Naive thymus-derived CD4-positive, alpha-beta T cell (primary cell): ENCODE results near the gene WSCD2. TPM values are rescaled to one million over a fixed set of nuclear protein-coding genes. Genes with fewer than 3 reads are reported as not detected.

Experiments used
- ATAC-seq: fragments of 150-1000 bp; cut with Tn5 transposase; 2 replicates; pipeline ENCODE4 v1.10.0; 2021; ENCODE audit warnings: mild to moderate bottlenecking, moderate library complexity
- CTCF ChIA-PET: fragments of 350-600 bp; sonication (Branson Sonifier 250); formaldehyde crosslinking; loops from one replicate; lab custom pipeline; 2021; ENCODE audit warnings: antibody characterized with exemption; lab: Charles Lee
- POLR2A ChIA-PET: fragments of 350-600 bp; sonication (Branson Sonifier 250); formaldehyde crosslinking; loops from one replicate; lab custom pipeline; 2021; ENCODE audit warnings: antibody characterized with exemption, inconsistent platforms; lab: Charles Lee
- DNase-seq, 9 donors: peaks; one replicate each; pipeline versions ENCODE4 v3.0.0 to v3.0.0-alpha.2; 2020 to 2022; ENCODE audit warnings: mixed read lengths in 1 of 9
- H3K27ac ChIP-seq: one replicate; pipeline ENCODE4 v1.7.0; 2013; ENCODE audit warnings: mild to moderate bottlenecking, low read depth, low read length, moderate library complexity
- H3K27me3 ChIP-seq, 2 donors: one replicate each; pipeline ENCODE4 v1.7.0; 2013; ENCODE audit warnings: low read length in 2 of 2, mild to moderate bottlenecking in 2 of 2, moderate library complexity in 2 of 2; ENCODE audit not compliant: control insufficient read depth in 2 of 2, insufficient read depth in 2 of 2
- H3K36me3 ChIP-seq, 3 experiments: 1 replicate in 2 of 3; 2 replicates in 1 of 3; pipeline ENCODE4 v1.7.0; 2013; ENCODE audit warnings: low read length in 3 of 3, mild to moderate bottlenecking in 3 of 3, moderate library complexity in 1 of 3; ENCODE audit not compliant: insufficient read depth in 3 of 3, control insufficient read depth in 2 of 3
- H3K4me1 ChIP-seq, 2 donors: one replicate each; pipeline ENCODE4 v1.7.0; 2013; ENCODE audit warnings: low read length in 2 of 2, mild to moderate bottlenecking in 2 of 2, moderate library complexity in 1 of 2; ENCODE audit not compliant: control insufficient read depth in 2 of 2, insufficient read depth in 2 of 2
- H3K4me3 ChIP-seq: 2 replicates; pipeline ENCODE4 v1.7.0; 2013; ENCODE audit warnings: mild to moderate bottlenecking, low read length
- H3K9me3 ChIP-seq, 3 experiments: 1 replicate in 2 of 3; 2 replicates in 1 of 3; pipeline ENCODE4 v1.7.0; 2013; ENCODE audit warnings: low read length in 3 of 3; ENCODE audit not compliant: control insufficient read depth in 2 of 3
- H3K27ac Mint-ChIP-seq, 9 donors: one replicate each; pipeline ENCODE4 v1.8.0; 2020 to 2022; ENCODE audit warnings: mixed read lengths in 9 of 9, mild to moderate bottlenecking in 8 of 9, moderate library complexity in 5 of 9, inconsistent platforms in 2 of 9
- H3K27me3 Mint-ChIP-seq, 5 donors: one replicate each; pipeline ENCODE4 v1.8.0; 2021 to 2022; ENCODE audit warnings: mixed read lengths in 5 of 5, mild to moderate bottlenecking in 1 of 5
- H3K36me3 Mint-ChIP-seq, 5 donors: one replicate each; pipeline ENCODE4 v1.8.0; 2020 to 2022; ENCODE audit warnings: mixed read lengths in 5 of 5, mild to moderate bottlenecking in 3 of 5, inconsistent platforms in 1 of 5
- H3K4me1 Mint-ChIP-seq, 7 donors: one replicate each; pipeline ENCODE4 v1.8.0; 2020 to 2022; ENCODE audit warnings: mixed read lengths in 7 of 7, mild to moderate bottlenecking in 3 of 7, inconsistent platforms in 1 of 7
- H3K4me3 Mint-ChIP-seq, 10 donors: one replicate each; pipeline ENCODE4 v1.8.0; 2020 to 2022; ENCODE audit warnings: mild to moderate bottlenecking in 10 of 10, mixed read lengths in 10 of 10, moderate library complexity in 6 of 10, inconsistent platforms in 2 of 10
- H3K9me3 Mint-ChIP-seq, 11 donors: one replicate each; pipeline ENCODE4 v1.8.0; 2020 to 2022; ENCODE audit warnings: mixed read lengths in 11 of 11, mild to moderate bottlenecking in 4 of 11, inconsistent platforms in 1 of 11, moderate library complexity in 1 of 11
- intact Hi-C, 2 donors: fragments of 100-400 bp; cut with micrococcal nuclease; formaldehyde crosslinking; loops; one replicate each; pipeline ENCODE4 v1.15.1; 2023
- polyA plus RNA-seq, 2 donors: library from polyadenylated mRNA; unstranded; fragments of 300-500 nt; fragmentation: Illumina TruSeq; gene quantifications; one replicate each; pipeline ENCODE4 v1.2.3, GENCODE V29; 2021
- total RNA-seq, 6 experiments: library from RNA in 5 of 6; stranded (reverse) in 5 of 6; gene quantifications; 1 replicate in 5 of 6; 2 replicates in 1 of 6; pipeline ENCODE4 v1.2.3 and lab custom pipeline; 2021 to 2026

Gene WSCD2
- total and polyA plus RNA-seq, 7 experiments from 2014 or later: not detected

DNA sequence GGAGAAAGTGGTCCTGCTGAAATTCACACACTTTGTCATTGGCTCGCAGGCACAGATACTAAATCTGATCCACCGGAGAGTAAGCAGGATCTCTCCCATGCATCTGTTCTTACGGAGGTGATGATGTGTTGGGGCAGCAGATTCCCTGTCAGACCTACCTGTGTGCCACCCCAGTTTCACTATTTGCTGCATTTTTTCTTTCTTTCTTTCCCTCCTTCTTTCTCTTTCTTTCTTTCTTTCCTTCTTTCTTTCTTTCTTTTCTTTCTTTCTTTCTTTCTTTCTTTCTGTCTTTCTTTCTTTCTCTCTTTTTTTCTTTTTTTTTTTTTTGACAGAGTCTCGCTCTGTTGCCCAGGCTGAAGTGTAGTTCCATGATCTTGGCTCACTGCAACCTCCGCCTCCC is 37.4 kb downstream of the WSCD2 start:
- H3K4me3 ChIP-seq: no peak overlapping the region
- Mint-ChIP-seq H3K36me3 (no peaks in the 10 kb centered on the region), H3K27me3 (peaks cover 3 to 44% (median 21%) of the 10 kb centered on the region in 5 donors), H3K4me1 (peaks cover 0 to 1% (median 0%) of the 10 kb centered on the region in 7 donors), H3K4me3 (no peak overlapping the region), H3K9me3 (no peaks in the 10 kb centered on the region), H3K27ac (no peak overlapping the region)
- DNase-seq (no peak), ATAC-seq (no peak)
- no peaks in the 10 kb centered on the region for H3K36me3 ChIP-seq
- ChIA-PET CTCF (no interaction called here), POLR2A (no interaction called here)
- no peaks in the 10 kb centered on the region for H3K27me3 ChIP-seq
- no peaks in the 10 kb centered on the region for H3K9me3 ChIP-seq
- no peaks in the 10 kb centered on the region for H3K4me1 ChIP-seq
- intact Hi-C loops: no loop called here
- no peak overlapping the region for H3K27ac ChIP-seq

DNA sequence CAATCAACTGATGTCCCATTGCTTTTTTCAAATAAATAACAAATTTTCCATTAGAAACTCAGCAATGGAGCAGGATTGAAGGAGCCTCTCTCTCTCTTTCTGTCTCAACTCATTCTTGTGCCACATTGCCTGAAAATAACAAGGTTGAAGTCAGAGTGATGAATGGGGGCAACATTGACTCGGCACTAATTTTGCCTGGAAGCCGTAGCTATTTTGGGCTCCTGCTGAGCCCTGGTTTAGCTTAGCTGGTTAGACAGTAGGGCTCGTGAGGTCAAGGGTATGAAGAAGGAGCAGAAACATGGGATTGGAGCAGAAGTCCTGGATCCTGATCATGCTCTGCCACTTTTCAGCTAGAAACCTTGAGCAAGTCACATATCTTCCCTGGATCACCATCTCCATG is 38.9 kb downstream of the WSCD2 start:
- no peak overlapping the region for H3K27ac ChIP-seq
- H3K36me3 Mint-ChIP-seq: no peaks in the 10 kb centered on the region
- H3K27me3 Mint-ChIP-seq: peaks cover 5 to 49% (median 26%) of the 10 kb centered on the region in 5 donors
- H3K4me3 ChIP-seq: no peak overlapping the region
- no peaks in the 10 kb centered on the region for H3K36me3 ChIP-seq
- CTCF ChIA-PET: no interaction called here
- intact Hi-C loops: no loop called here
- no peaks in the 10 kb centered on the region for H3K4me1 ChIP-seq
- POLR2A ChIA-PET: no interaction called here
- peaks cover 0 to 1% (median 0%) of the 10 kb centered on the region in 7 donors for H3K4me1 Mint-ChIP-seq
- no peak overlapping the region for H3K27ac Mint-ChIP-seq
- H3K9me3 ChIP-seq: no peaks in the 10 kb centered on the region
- DNase-seq (no peak), ATAC-seq (no peak)
- no peaks in the 10 kb centered on the region for H3K9me3 Mint-ChIP-seq
- H3K27me3 ChIP-seq: no peaks in the 10 kb centered on the region
- H3K4me3 Mint-ChIP-seq: no peak overlapping the region

DNA sequence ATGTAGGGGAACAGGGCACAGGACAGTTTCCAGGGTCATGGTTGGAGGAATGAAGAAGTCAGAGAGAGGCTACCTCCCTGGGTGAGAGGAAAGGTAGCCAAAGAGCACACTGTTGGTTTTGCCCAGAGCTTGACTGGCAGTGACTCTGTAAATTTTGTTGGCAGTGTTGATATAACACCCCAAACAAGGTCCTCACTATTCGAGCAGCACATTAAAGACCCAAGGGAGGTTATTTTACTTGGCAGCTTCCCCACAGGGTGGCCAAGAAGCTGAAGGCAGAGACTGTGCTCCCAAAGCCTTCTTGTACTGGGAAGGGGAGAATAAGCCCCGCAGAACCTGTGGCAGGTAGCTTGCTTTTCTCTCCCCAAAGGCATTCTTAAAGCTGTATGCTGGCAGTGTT is 40.6 kb downstream of the WSCD2 start:
- ATAC-seq: no peak
- H3K4me3 ChIP-seq: no peak overlapping the region
- no peaks in the 10 kb centered on the region for H3K27me3 ChIP-seq
- H3K36me3 ChIP-seq: no peaks in the 10 kb centered on the region
- no peak overlapping the region for H3K27ac Mint-ChIP-seq
- no peaks in the 10 kb centered on the region for H3K4me1 ChIP-seq
- H3K36me3 Mint-ChIP-seq: no peaks in the 10 kb centered on the region
- H3K9me3 Mint-ChIP-seq: no peaks in the 10 kb centered on the region
- intact Hi-C loops: no loop called here
- ChIA-PET CTCF (no interaction called here), POLR2A (no interaction called here)
- no peaks in the 10 kb centered on the region for H3K9me3 ChIP-seq
- peaks cover 5 to 44% (median 26%) of the 10 kb centered on the region in 5 donors for H3K27me3 Mint-ChIP-seq
- no peak overlapping the region for H3K4me3 Mint-ChIP-seq
- H3K27ac ChIP-seq: no peak overlapping the region
- no peaks in the 10 kb centered on the region for H3K4me1 Mint-ChIP-seq
- DNase-seq: no peak

DNA sequence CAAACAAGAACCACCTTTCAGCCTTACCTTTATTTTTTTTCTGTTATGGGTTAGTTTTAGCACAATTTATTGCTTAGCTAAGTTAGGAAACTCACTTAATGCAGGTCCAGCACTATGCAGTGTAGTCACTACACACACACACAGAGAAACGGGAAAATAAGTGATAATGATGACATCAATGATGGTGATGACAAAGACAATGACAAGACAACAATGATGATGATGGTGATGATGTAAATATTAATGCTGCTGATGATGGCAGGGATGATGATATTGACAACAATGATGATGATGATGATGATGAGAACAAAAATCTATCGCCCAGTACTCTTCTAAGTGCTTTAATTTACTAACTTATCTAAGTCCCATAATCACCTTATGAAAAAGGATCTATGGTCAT is 41.1 kb downstream of the WSCD2 start:
- intact Hi-C loops: no loop called here
- Histone ChIP-seq H3K27me3 (no peaks in the 10 kb centered on the region), H3K27ac (no peak overlapping the region), H3K9me3 (no peaks in the 10 kb centered on the region), H3K36me3 (no peaks in the 10 kb centered on the region), H3K4me1 (no peaks in the 10 kb centered on the region), H3K4me3 (no peak overlapping the region)
- Mint-ChIP-seq H3K27ac (no peak overlapping the region), H3K9me3 (no peaks in the 10 kb centered on the region), H3K4me3 (peak overlapping the region in 1 of 10 donors; percentile 9), H3K4me1 (no peaks in the 10 kb centered on the region), H3K27me3 (peaks cover 5 to 44% (median 26%) of the 10 kb centered on the region in 5 donors), H3K36me3 (no peaks in the 10 kb centered on the region)
- ChIA-PET POLR2A (no interaction called here), CTCF (no interaction called here)
- DNase-seq (no peak), ATAC-seq (no peak)

DNA sequence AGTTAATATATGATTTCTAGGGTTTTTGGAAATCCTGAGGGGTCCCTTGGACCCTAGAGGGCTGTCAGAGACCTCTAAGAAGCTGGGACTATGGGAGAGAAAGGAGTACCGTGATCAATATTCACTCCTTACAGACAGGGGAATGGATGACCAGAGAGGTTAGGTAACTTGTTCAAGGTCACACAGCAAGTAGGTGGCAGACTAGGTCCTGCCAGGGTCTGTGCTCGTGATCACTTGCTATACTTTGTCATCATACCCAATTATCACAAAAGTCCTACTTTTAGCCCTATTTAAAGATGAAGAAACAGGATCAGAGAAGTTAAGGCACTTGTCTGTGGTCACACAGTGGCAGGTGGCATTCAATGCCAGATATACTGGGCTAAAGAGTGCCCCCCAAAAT is 42.9 kb downstream of the WSCD2 start:
- H3K9me3 ChIP-seq: no peaks in the 10 kb centered on the region
- H3K9me3 Mint-ChIP-seq: peaks cover 0 to 3% (median 0%) of the 10 kb centered on the region in 11 donors
- no peaks in the 10 kb centered on the region for H3K4me1 Mint-ChIP-seq
- H3K4me3 Mint-ChIP-seq: no peak overlapping the region
- POLR2A ChIA-PET: no interaction called here
- H3K27me3 Mint-ChIP-seq: peaks cover 5 to 36% (median 26%) of the 10 kb centered on the region in 5 donors
- H3K4me3 ChIP-seq: no peak overlapping the region
- intact Hi-C loops: no loop called here
- H3K36me3 ChIP-seq: no peaks in the 10 kb centered on the region
- no peak for ATAC-seq
- H3K4me1 ChIP-seq: no peaks in the 10 kb centered on the region
- no peaks in the 10 kb centered on the region for H3K27me3 ChIP-seq
- no peak overlapping the region for H3K27ac ChIP-seq
- DNase-seq: no peak
- H3K36me3 Mint-ChIP-seq: no peaks in the 10 kb centered on the region
- H3K27ac Mint-ChIP-seq: no peak overlapping the region
- CTCF ChIA-PET: no interaction called here

DNA sequence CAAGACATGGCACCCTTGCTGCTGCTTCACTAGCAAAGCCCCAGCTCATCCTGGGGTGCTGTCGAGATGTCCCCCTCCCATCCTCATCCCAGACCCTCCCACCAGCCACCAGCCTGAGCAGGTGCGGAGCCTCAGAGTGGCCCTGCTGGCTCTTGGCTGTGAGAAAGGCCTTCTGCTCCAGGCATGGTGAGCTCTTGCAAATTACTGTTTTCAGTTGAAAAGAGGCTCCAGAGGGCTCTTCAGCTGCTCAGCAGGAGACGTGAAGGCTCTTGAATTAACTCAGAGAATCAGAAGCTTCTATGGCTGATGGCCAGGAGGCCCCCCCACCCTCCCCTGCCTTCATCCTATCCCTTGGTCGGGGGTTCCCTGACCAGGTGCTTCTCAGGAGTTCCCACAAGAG is 44.1 kb downstream of the WSCD2 start:
- ChIA-PET POLR2A (no interaction called here), CTCF (interaction anchor here (1.1 kb wide), 1 partner anchor 9 kb away, joined by 3 read pairs; no protein-coding TSS in a partner anchor)
- no peak overlapping the region for H3K4me3 Mint-ChIP-seq
- Histone ChIP-seq H3K27me3 (no peaks in the 10 kb centered on the region), H3K9me3 (no peaks in the 10 kb centered on the region), H3K4me3 (no peak overlapping the region), H3K36me3 (no peaks in the 10 kb centered on the region), H3K27ac (no peak overlapping the region), H3K4me1 (no peaks in the 10 kb centered on the region)
- no peaks in the 10 kb centered on the region for H3K4me1 Mint-ChIP-seq
- peaks cover 0 to 1% (median 0%) of the 10 kb centered on the region in 5 donors for H3K36me3 Mint-ChIP-seq
- H3K9me3 Mint-ChIP-seq: peaks cover 0 to 3% (median 0%) of the 10 kb centered on the region in 11 donors
- peaks cover 5 to 27% (median 18%) of the 10 kb centered on the region in 5 donors for H3K27me3 Mint-ChIP-seq
- DNase-seq (no peak), ATAC-seq (no peak)
- no peak overlapping the region for H3K27ac Mint-ChIP-seq
- intact Hi-C loops: no loop called here

DNA sequence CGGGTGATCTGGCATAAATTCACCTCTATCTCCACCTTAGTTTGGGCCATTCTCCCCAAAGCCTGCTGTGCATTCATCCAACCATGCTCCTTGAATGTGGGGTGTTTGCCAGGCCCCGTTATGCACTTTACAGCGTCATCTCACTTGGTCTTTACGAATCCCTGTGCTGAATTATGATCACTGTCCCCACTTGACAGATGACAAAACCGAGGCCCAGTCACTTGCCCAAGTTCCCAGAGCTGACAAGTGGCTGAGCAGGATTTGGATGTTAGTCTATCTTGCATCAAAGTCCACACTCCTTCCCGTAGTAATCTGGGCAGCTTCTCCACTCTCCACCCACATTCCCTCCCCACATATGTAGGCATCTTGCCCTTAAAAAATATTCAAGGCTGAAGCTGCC is 44.8 kb downstream of the WSCD2 start:
- DNase-seq: no peak
- no peaks in the 10 kb centered on the region for H3K27me3 ChIP-seq
- peaks cover 0 to 5% (median 0%) of the 10 kb centered on the region in 11 donors for H3K9me3 Mint-ChIP-seq
- H3K36me3 ChIP-seq: no peaks in the 10 kb centered on the region
- intact Hi-C loops: no loop called here
- POLR2A ChIA-PET: no interaction called here
- no peak overlapping the region for H3K4me3 Mint-ChIP-seq
- CTCF ChIA-PET: no interaction called here
- ATAC-seq: no peak
- no peaks in the 10 kb centered on the region for H3K9me3 ChIP-seq
- H3K27ac Mint-ChIP-seq: no peak overlapping the region
- no peak overlapping the region for H3K27ac ChIP-seq
- H3K27me3 Mint-ChIP-seq: peaks cover 5 to 23% (median 14%) of the 10 kb centered on the region in 5 donors
- no peaks in the 10 kb centered on the region for H3K4me1 Mint-ChIP-seq
- peaks cover 0 to 4% (median 0%) of the 10 kb centered on the region in 5 donors for H3K36me3 Mint-ChIP-seq
- H3K4me1 ChIP-seq: no peaks in the 10 kb centered on the region
- H3K4me3 ChIP-seq: no peak overlapping the region
